GM19395 (cell line): ENCODE data around the gene AOC2.
"Not testable (repeated sequence)": the region's sequence is repeated elsewhere in the genome, so short reads cannot be mapped to it uniquely, and the experiment has no call there.

ENCODE experiments used
- ATAC-seq: cut with Tn5 transposase; IDR thresholded peaks from one replicate; pipeline ENCODE4 v1.9.1; 2021; ENCODE audit warnings: mild to moderate bottlenecking, moderate library complexity; ENCODE audit not compliant: unreplicated experiment

Gene AOC2

DNA sequence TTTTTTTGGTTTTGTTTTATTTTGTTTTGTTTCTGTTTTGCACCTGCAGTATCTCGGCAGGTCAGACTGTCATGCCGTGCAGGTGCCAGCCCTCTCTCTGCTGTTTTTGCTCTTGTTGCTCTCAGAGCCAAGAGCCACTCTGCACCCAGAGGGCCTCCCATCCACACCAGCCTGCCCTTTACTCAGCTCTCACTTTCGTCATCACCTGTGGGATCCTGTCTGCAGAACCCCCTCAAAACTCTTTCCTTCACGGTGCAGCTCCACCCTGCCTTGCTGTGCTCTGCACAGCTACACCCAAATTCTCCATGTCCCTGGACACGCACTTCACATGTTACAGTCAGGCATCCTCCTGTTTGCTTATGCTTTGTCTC is 9.2 kb downstream of the AOC2 start:
- ATAC-seq = no peak

DNA sequence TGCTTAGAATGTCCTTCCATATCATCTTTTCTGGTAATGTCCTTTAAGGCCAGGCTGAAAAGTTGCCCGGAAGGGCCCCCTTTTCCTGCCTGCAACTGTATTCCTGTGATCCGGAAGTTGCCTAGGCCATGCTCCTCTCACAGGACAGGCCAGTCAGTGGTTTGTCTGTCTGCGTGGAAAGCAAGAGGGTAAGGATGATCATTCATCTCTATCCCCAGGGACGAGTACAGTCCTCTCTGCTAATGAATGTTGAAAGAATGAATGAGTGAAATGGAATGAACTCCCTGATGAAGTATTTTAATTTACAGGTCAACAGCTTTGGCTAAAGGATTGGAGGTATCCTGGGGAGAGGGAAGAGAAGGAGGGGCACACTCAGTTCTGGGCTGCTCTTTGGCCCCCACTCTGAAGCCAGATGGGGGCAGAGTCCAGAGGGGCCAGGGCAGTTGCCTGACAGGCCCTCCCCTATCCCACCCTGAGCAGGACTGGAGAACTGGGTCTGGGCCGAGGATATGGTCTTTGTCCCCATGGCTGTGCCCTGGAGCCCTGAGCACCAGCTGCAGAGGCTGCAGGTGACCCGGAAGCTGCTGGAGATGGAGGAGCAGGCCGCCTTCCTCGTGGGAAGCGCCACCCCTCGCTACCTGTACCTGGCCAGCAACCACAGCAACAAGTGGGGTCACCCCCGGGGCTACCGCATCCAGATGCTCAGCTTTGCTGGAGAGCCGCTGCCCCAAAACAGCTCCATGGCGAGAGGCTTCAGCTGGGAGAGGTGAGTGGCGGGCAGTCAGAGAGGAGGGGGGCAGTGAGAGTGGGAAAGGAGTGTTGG is 9.8 kb downstream of the AOC2 start:
- no peak for ATAC-seq

DNA sequence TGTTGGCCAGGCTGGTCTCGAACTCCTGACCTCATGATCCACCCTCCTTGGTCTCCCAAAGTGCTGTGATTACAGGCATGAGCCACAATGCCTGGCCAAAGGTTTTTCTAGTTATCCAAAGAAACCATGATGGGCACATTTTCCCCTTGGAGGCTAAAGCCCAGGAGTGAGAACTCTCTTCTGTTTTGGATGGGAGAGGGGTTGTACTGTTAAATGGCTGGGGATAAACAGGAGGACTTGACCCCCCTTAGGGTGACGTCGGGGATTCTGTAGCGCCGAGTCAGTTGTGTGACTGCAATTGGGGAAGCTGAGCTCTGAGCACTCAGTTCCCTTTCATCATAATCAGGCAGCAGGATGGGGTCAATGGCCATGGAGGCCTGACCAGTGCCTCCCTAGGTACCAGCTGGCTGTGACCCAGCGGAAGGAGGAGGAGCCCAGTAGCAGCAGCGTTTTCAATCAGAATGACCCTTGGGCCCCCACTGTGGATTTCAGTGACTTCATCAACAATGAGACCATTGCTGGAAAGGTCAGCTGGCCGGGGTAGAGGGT is 10.7 kb downstream of the AOC2 start:
- ATAC-seq = no peak

GRCh38 chr17:42856093-42856492 is 11.7 kb downstream of the AOC2 start:
- not testable (repeated sequence) for ATAC-seq

DNA sequence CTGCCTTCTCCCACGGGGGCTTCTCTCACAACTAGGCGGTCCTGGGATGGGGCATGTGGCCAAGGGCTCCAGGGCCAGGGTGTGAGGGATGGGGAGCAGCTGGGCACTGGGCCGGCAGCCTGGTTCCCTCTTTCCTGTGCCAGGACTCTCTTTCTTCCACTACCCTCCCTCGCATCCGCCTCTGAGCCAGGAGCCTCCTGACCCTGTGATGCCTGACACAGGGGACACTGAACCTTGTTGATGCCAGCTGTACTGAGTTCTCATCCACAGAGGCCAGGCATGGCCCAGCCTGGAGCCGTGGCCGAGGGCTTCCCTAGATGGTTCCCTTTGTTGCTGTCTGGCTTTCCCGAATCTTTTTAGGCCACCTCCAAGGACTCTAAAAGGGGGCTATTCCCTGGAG is 12.1 kb downstream of the AOC2 start:
- not testable (repeated sequence) for ATAC-seq

- ATAC-seq = no peak
Observed at GRCh38 chr17:42857389-42857788, 13.0 kb downstream of the AOC2 start.

- no peak for ATAC-seq
Observed at GRCh38 chr17:42865638-42866094, 21.3 kb downstream of the AOC2 start.

DNA sequence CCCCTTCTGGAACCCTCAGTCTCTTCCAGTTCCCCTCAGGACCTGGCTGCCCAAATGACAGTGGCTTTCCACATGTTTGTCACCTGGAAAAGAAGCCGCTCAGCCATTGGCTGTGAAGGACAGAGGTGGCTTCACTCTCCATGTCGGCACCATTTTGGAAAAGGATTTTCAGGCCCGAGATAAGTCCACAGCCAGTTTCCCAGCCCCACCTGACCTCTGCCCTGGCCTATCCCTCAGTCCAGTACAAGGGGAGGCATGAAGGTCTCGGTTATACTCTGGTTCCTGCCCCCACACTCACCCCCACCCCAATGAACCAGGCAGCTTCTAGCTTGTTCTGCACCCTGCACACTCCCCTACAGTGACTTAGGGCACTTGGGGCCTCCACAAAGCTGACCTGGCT is 21.8 kb downstream of the AOC2 start:
- no peak for ATAC-seq

GRCh38 chr17:42866631-42867575 is 22.5 kb downstream of the AOC2 start:
- no peak for ATAC-seq

DNA sequence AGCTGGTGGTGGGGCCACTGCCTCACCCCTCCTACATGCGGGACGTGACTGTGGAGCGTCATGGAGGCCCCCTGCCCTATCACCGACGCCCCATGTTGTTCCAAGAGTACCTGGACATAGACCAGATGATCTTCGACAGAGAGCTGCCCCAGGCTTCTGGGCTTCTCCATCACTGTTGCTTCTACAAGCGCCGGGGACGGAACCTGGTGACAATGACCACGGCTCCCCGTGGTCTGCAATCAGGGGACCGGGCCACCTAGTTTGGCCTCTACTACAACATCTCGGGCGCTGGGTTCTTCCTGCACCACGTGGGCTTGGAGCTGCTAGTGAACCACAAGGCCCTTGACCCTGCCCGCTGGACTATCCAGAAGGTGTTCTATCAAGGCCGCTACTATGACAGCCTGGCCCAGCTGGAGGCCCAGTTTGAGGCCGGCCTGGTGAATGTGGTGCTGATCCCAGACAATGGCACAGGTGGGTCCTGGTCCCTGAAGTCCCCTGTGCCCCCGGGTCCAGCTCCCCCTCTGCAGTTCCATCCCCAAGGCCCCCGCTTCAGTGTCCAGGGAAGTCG is 23.4 kb downstream of the AOC2 start:
- not testable (repeated sequence) for ATAC-seq

DNA sequence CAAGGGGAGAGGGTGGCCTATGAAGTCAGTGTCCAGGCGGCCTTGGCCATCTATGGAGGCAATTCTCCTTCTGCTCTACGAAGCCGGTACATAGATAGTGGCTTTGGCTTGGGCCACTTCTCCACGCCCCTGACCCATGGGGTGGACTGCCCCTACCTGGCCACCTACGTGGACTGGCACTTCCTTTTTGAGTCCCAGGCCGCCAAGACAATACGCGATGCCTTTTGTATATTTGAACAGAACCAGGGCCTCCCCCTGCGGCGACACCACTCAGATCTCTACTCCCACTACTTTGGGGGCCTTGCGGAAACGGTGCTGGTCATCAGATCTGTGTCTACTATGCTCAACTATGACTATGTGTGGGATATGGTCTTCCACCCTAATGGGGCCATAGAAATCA is 24.0 kb downstream of the AOC2 start:
- ATAC-seq = no peak

DNA sequence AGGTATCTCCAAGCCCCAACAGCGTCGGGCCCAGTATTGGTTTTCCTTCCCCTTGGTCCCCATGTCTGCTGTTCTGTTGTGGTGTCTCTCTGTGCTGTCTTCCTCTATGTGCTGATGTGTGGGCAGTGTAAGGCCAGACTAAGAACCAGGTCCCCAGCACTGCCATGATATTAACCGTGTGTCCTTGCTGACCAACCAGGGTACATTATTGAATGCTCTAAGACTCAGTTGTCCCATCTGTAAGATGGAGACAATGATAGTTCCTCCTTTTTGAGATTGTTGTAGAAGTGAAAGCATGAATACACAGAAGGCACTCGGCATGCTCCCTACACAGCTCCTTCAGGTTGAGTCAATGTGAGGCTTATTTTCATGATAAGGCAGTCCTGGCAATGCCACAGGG is 27.3 kb downstream of the AOC2 start:
- no peak for ATAC-seq

DNA sequence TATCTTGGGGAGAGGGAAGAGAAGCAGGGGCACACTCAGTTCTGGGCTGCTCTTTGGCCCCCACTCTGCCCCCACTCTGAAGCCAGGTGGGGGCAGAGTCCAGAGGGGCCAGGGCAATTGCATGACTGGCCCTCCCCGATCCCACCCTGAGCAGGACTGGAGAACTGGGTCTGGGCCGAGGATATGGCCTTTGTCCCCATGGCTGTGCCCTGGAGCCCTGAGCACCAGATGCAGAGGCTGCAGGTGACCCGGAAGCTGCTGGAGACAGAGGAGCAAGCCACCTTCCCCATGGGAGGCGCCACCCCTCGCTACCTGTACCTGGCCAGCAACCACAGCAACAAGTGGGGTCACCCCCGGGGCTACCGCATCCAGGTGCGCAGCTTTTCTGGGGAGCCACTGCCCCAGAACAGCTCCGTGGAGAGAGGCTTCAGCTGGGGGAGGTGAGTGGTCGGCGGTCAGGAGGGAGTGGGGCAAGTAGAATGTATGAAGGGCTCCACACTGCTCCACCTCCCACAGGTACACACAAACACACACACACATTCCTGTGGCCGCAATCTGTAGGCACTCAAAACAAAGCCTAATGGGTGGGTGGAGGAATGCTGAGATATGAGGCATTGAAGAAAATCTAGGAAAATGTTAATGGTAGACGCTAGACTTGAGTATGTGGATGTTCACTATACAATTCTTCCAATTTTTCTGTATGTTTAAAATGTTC is 28.0 kb downstream of the AOC2 start:
- ATAC-seq = no peak

GRCh38 chr17:42873315-42873714 is 28.9 kb downstream of the AOC2 start:
- no peak for ATAC-seq

DNA sequence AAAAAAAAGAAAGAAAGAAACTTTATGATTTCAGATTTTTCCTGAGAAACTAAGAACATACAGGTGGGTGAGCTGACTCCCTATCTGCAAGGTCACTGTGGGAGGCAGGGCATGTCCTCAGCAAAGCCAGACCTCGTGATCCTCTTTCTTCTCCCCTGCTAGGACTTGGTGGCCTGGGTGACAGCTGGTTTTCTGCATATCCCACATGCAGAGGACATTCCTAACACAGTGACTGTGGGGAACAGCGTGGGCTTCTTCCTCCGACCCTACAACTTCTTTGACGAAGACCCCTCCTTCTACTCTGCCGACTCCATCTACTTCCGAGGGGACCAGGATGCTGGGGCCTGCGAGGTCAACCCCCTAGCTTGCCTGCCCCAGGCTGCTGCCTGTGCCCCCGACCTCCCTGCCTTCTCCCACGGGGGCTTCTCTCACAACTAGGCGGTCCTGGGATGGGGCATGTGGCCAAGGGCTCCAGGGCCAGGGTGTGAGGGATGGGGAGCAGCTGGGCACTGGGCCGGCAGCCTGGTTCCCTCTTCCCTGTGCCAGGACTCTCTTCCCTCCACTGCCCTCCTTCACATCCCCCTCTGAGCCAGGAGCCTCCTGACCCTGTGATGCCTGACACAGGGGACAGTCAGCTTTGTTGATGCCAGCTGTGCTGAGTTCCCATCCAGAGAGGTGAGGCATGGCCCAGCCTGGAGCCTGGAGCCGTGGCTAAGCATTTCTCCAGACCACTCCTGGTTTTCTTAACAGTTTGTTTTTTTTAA is 29.7 kb downstream of the AOC2 start:
- ATAC-seq = not testable (repeated sequence)

DNA sequence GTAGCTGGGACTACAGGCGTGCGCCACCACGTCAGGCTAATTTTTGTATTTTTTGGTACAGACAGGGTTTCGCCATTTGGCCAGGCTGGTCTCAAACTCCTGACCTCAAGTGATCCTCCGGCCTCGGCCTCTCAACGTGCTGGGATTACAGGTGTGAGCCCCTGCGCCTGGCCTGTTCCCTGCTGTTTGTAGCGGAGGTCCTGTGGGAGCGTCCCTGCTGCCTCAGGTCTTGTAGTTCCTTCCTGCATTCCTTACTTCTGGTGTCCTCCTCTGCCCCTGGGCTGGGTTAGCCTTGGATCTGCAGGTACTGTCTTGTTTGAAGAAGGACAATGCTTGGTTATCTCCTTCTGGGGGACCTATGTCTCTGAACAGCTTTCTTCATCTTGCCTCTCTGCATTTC is 32.7 kb downstream of the AOC2 start:
- no peak for ATAC-seq

GRCh38 chr17:42878123-42878880 is 33.9 kb downstream of the AOC2 start:
- ATAC-seq = no peak

GRCh38 chr17:42878924-42879595 is 34.7 kb downstream of the AOC2 start:
- no peak for ATAC-seq

DNA sequence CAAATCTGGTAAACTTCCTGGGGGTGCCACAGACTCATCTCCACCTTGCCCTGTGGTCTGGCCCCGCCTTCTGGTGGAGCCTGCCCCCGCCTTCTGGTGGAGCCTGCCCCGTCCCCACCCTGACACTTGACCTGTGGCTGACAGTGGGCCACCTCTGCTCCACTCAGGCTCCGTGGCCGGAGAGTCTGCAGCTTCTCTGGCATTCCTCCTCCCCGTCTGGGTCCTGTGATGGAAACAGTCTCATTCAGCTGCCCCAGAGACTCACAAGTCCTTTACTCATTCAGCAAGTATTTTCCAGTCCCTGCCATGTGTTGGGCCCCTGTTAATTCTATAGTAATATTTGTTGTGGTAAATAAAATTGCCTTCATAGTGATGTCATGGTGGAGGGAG is 35.2 kb downstream of the AOC2 start:
- no peak for ATAC-seq
